GM20000 (cell line): ENCODE measurements around the gene CCDC138.

Source experiments
- DNase-seq: peaks from one replicate; pipeline ENCODE4 v3.0.0; 2012; ENCODE audit warnings: low spot score
- CTCF ChIP-seq: IDR thresholded peaks from 2 replicates; pipeline ENCODE4 v1.5.1; 2012; ENCODE audit warnings: mild to moderate bottlenecking, control low read depth; ENCODE audit errors: extremely low read depth, missing control alignments

Gene CCDC138

DNA sequence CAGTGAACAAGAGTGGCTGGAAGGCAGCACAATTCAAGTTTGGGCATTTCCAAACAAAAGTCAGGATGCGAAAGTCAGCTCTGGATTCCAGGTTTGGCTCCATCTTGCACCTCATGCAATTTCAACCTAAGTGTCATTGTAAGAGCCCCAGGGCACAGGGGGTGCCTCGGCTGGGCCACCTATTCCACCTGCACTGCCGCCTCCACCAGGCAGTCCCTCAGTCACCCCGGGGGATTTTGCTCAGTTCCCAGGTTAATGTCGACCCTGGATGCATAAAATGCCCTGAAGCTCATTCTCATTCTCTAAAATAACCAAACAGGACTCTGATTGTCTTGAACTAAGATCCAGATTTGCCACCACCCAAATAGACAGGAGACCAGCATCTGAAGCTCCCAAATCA, 124.8 kb downstream of the CCDC138 start:
- no peak for DNase-seq
- TF ChIP-seq CTCF: no peak

DNA sequence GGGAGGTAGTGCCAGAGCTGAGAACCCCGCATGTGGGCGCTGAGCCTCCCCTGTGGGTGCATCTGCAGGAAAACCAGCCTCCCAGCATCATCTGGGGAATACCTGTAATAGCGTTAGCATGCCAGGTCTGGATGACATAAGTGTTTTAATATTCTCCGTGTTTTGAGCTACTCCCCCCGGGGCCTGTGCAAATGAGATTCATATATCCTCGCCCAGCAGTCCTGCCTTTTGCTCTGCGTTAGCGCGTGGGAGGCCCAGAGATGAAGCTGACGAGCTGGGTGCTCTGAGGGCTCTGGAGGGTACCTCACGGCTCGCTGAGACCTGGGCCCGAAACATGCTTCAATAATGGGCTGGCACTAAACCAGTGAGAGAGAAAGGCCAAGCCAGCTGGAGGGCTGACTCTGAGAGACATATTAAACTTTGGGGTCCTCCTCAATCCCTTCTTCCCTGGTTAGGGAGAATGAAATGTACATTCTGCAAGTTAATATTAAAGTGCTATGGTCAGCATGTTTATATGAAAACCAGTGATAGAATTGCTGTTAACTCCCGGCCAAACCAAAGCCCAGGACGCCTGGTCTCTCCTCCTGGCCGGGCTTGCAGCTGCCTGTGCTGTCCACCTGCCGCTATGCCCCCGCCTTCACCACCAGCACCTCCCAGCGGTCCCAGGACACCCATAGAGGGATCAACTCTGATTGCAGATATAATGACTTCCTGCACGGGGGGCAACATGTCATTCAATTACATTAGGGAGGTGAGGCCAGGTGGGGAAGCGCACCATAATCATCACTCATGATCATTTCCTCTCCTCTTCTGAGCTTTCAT, 125.4 kb downstream of the CCDC138 start:
- DNase-seq: no peak
- TF ChIP-seq CTCF: no peak

GRCh38 chr2:108912629-108912902, 126.0 kb downstream of the CCDC138 start:
- DNase-seq: no peak
- no peak for TF ChIP-seq CTCF

DNA sequence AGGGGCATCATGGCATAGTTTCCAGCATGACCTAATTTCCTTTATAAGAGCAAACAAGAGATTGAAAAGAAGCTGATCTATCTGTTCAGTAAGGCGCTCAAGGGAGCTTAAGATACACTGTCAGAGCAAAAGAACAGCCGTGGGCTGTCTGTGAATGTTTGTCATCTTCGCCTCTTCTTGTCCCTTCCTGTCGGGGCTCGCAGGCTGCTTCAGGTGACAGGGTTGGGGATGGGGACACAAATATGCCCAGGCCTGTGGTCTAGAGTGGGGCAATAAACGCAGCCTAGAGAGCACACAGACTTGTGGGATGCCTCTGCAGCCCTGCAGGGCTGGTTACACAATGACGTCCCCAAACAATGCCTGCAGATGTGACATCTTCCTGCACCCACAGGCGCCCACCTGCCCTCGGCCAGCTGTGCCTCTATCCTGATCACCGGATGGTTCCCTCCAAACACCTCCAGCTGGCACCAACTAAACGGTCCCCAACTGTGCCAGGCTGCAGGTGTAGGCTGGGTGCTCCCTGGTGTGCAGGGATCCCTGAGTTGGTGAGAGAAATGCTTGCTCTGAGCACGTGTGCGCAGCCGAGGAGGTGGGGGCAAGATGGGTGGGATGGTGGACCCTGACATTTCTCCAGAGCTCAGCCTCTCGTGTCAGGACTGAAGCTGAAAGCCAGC, 129.7 kb downstream of the CCDC138 start:
- DNase-seq: no peak
- no peak for TF ChIP-seq CTCF

- no peak for DNase-seq
- no peak for TF ChIP-seq CTCF
Measured at GRCh38 chr2:108916796-108917421, 130.3 kb downstream of the CCDC138 start.

DNA sequence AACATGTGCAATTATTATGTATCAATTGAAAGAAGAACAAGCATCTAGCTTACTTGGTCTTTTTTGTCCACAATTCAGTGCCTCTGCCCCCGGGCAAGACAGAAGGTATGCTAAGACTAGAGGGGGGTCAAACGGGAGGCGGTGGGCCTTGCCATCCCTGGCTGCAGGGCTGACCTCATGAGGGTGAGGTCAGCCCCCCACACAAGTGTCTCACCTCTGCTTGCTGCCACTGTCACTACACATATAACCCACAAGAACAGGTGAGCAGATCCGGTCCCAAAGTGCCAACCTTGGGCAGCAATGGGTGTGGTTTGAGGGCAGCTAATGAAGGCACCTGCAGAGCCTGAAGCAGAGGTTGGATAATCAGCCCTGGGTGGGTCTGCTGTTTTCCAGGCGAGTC, 131.0 kb downstream of the CCDC138 start:
- TF ChIP-seq CTCF: no peak
- DNase-seq: no peak

GRCh38 chr2:108918156-108918874, 131.7 kb downstream of the CCDC138 start:
- DNase-seq: no peak
- no peak for TF ChIP-seq CTCF
